Measurements from ENCODE around the gene TMBIM1. TPM values are rescaled to one million over a fixed set of nuclear protein-coding genes. Genes with fewer than 3 reads are reported as not detected.

TMBIM1 gene
- total and polyA plus RNA-seq, 12 donors: 25.7 to 293 (median 198) TPM

GRCh38 chr2:218280260-218280870, 11.9 kb downstream of the TMBIM1 start:
- WGBS, 4 donors: 90 to 91% (median 90%) methylated on average over 13 to 14 of the region's 14 CpGs
- peaks cover 0 to 75% of the 10 kb centered on the region in 2 donors for H3K36me3 ChIP-seq (replicated peaks in 1 of 2)
- no peak for DNase-seq
- H3K4me3 ChIP-seq: no peak overlapping the region
- H3K27ac ChIP-seq: peak overlapping the region in 1 of 5 donors; percentile 21
- intact Hi-C loops (cut with DNase I): no loop called here
- TF ChIP-seq, protein P1, sequence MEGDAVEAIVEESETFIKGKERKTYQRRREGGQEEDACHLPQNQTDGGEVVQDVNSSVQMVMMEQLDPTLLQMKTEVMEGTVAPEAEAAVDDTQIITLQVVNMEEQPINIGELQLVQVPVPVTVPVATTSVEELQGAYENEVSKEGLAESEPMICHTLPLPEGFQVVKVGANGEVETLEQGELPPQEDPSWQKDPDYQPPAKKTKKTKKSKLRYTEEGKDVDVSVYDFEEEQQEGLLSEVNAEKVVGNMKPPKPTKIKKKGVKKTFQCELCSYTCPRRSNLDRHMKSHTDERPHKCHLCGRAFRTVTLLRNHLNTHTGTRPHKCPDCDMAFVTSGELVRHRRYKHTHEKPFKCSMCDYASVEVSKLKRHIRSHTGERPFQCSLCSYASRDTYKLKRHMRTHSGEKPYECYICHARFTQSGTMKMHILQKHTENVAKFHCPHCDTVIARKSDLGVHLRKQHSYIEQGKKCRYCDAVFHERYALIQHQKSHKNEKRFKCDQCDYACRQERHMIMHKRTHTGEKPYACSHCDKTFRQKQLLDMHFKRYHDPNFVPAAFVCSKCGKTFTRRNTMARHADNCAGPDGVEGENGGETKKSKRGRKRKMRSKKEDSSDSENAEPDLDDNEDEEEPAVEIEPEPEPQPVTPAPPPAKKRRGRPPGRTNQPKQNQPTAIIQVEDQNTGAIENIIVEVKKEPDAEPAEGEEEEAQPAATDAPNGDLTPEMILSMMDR (IDR thresholded peaks at IDR 0.05): no peak
- no peak for TF ChIP-seq POLR2A (IDR thresholded peaks at IDR 0.05)
- no peaks in the 10 kb centered on the region for H3K27me3 ChIP-seq
- H3K4me1 ChIP-seq (replicated peaks in 1 of 2): peaks cover 39 to 42% of the 10 kb centered on the region in 2 donors
- no peaks in the 10 kb centered on the region for H3K9me3 ChIP-seq (replicated peaks in 1 of 3)

- Histone ChIP-seq H3K4me3 (no peak overlapping the region), H3K27me3 (no peaks in the 10 kb centered on the region), H3K36me3 (replicated peaks in 1 of 2) (peaks cover 0 to 91% of the 10 kb centered on the region in 2 donors), H3K9me3 (replicated peaks in 1 of 3) (no peaks in the 10 kb centered on the region), H3K4me1 (replicated peaks in 1 of 2) (peaks cover 24 to 26% of the 10 kb centered on the region in 2 donors), H3K27ac (peak overlapping the region in 1 of 5 donors; percentile 11)
- DNase-seq: no peak
- intact Hi-C loops (cut with DNase I): no loop called here
- 80 to 87% (median 85%) methylated on average over 3 to 16 of the region's 16 CpGs for WGBS, 4 donors
- TF ChIP-seq, protein P1 (IDR thresholded peaks at IDR 0.05): no peak
- TF ChIP-seq POLR2A (IDR thresholded peaks at IDR 0.05): no peak
These were observed 13.6 kb downstream of the TMBIM1 start for GRCh38 chr2:218278531-218279360.

DNA sequence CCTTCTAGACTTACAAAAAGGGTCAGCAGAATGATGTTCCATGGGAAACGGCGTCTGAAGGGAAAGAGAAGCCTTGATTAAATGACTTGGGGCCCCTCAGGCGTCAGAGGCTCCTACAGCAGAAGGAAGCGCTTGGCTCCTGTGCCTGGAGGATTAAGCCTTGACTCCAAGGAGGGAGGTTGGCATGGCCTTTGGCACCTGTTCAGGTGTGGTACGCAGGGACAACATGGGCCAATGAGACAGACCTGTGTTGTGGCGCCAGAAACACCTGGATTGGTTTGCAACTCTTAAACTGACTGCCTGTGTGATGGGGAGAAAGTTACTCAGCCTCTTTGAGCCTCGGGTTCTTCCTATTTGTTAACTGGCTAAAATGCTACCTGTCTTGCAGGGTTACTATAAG, 14.4 kb downstream of the TMBIM1 start:
- peaks cover 20% of the 10 kb centered on the region in 2 donors for H3K4me1 ChIP-seq (replicated peaks in 1 of 2)
- WGBS, 4 donors: 69 to 82% (median 77%) methylated on average over 7 of the region's 7 CpGs
- no peak for TF ChIP-seq POLR2A (IDR thresholded peaks at IDR 0.05)
- TF ChIP-seq, protein P1 (IDR thresholded peaks at IDR 0.05): no peak
- no peaks in the 10 kb centered on the region for H3K9me3 ChIP-seq (replicated peaks in 1 of 3)
- H3K27ac ChIP-seq: no peak overlapping the region
- no peak for DNase-seq
- intact Hi-C loops (cut with DNase I): no loop called here
- H3K36me3 ChIP-seq (replicated peaks in 1 of 2): peaks cover 0 to 92% of the 10 kb centered on the region in 2 donors
- H3K4me3 ChIP-seq: no peak overlapping the region
- no peaks in the 10 kb centered on the region for H3K27me3 ChIP-seq

- 80 to 85% (median 83%) methylated on average over 11 to 12 of the region's 12 CpGs for WGBS, 4 donors
- intact Hi-C loops (cut with DNase I): no loop called here
- peaks cover 13 to 19% of the 10 kb centered on the region in 2 donors for H3K4me1 ChIP-seq (replicated peaks in 1 of 2)
- H3K27ac ChIP-seq: no peak overlapping the region
- H3K36me3 ChIP-seq (replicated peaks in 1 of 2): peaks cover 0 to 89% of the 10 kb centered on the region in 2 donors
- no peak overlapping the region for H3K4me3 ChIP-seq
- H3K27me3 ChIP-seq: no peaks in the 10 kb centered on the region
- DNase-seq: no peak
- no peaks in the 10 kb centered on the region for H3K9me3 ChIP-seq (replicated peaks in 1 of 3)
- TF ChIP-seq, protein P1 (IDR thresholded peaks at IDR 0.05): no peak
- no peak for TF ChIP-seq POLR2A (IDR thresholded peaks at IDR 0.05)
These were observed 15.1 kb downstream of the TMBIM1 start for GRCh38 chr2:218276986-218277755.
